OCI-M1 (cell line): ENCODE data around the gene IL36A.

ENCODE experiments used
- DNase-seq: peaks from one replicate; lab custom pipeline; 2025; lab: John Stamatoyannopoulos, UW

IL36A gene, protein sequence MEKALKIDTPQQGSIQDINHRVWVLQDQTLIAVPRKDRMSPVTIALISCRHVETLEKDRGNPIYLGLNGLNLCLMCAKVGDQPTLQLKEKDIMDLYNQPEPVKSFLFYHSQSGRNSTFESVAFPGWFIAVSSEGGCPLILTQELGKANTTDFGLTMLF

GRCh38 chr2:113005030-113005509 lies at the start of gene IL36A:
Gene IL36A, plus strand, starts transcription at chr2:113005459. Its CDS starts 413 bp downstream, at chr2:113005872.
- no peak for DNase-seq

DNA sequence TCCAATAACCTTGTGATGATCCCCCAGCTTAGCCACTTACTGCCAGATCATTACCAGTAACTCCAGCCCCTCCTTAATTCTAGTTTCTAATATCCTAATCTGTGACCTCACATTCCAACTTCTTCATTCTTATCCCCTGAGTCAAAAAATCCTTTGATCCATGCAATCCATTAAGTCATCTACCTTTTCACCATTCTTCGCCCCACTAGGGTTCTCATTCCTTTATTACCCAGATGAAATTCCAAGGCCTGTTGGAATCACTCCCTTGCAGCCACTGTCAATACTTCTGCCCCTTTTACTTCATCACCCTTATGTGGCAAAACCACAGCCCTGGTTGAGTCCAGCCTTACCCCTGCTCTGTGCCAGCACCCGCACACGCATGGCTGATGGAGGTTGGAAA lies 47.7 kb upstream of the IL36A start:
- no peak for DNase-seq

DNA sequence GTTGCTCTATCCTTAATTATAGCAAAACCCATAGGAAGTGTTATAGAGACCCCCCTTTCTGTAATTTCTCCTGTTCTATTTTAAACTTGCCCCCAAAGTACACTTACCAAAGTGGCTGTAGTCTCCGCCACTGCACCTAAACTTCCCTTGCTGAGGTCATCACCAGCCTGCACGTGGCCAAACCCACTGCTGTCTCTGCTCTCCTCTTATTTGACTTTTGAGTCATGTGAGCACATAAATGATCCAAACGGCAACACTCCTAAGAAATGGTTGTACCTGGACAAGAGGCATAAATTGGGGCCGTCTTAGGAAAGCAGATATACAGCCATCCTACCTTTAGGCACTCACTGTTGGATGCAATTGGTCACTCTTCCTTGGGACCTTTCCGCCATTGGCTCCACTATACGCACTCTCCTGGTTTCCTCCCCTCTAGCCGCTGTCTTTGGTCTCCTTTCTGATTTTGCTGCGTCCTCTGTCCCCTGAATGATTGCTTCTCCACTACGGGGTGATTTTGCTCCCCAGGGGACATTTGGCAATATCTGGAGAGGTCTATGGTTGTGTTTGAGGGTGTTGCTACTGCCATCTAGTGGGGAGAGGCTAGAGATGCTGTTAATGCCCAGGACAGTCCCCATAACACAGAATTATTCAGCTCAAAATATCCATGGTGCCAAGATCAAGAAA lies 46.7 kb upstream of the IL36A start:
- DNase-seq, result peak; percentile 64

- DNase-seq, result peak; percentile 19
These were observed 46.0 kb upstream of the IL36A start for GRCh38 chr2:112959109-112959812.

GRCh38 chr2:112960230-112960825 lies 44.9 kb upstream of the IL36A start:
- no peak for DNase-seq

DNA sequence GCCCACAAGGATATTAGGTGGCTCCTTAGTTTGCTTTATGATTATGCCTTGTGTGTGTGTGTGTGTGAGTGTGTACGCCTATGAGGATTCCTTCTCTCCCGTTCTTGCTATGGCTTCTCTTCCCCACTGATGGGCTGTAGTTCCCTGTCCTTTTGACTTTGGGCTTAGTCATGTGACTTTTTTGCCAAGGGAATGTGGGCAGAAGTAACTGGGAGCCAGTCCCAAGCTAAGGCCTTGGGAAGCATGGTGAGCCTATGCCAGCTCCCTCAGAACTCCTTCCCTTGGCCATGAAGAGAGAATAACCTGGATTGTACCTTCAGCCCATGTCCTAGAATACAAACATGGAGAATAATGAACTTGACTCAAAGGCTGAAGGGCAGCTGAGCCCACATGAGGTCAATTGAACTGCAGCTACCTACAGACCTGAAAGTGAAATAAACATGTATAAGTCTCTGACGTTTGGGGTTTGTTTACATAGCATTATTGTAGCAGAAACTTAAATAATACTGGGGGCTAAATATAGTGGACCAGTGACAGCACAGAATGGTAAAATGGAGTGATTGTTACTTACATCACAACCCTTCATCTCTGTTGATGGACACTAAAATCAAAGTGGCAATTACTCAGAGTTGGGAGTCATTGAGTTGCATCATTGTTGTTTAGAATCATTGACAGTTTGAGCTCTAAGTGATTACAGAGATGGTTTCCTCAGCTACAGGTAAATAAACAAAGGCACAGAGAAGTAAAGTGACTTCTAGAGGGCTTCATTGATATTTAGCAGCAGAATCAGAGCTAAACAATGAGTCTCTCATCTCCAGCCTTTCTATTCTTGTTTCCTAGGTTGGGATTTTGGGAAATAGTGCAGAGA lies 42.7 kb upstream of the IL36A start:
- DNase-seq, result no peak

GRCh38 chr2:112967023-112967422 lies 38.2 kb upstream of the IL36A start:
- DNase-seq, result no peak

- no peak for DNase-seq
These were observed 32.7 kb upstream of the IL36A start for GRCh38 chr2:112972423-112973086.

DNA sequence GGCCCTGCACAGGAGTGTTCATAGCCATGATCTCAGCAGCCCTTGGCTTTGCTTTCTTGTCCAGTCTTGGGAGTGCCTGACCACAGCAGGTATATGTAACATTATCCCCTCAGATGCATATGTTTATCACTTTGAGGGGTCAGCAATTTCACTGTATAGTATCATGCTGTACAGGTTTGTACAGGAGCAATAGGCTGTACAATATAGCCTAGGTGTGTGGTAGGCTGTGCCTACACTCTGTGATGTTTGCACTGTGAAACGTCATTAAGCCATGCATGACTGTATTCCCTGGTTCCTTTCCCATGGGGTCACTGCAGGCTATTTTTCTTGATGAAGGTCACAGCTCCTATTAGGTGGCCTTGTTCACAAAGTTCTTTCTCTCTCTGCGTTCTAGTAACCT lies 32.1 kb upstream of the IL36A start:
- DNase-seq, result no peak

DNA sequence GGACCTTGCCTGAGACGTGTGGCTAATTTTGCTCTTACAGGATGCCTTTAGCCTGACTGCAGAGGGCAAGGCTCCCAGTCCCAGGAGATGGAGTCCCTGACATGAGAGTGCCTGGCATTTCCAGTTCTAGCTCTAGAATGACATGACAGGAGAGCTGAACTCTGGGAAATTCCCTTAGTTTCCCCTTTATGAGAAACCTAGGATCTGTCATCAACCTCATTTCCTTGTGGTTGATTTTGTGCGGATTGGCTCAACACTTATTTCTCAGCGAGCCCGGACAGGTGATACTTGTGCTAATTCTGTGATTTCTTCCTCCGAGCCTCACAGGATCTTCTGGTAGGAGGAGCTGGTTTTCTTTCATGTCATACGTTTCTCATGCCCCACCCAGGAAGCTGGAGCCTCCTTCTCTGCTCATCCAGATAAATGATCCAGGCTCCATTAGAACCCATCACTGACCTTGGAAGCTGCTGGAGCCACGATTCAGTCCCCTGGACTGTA lies 27.7 kb upstream of the IL36A start, which contains the start of gene IL36G:
IL36G (plus strand) TSS at position 448 of the 498 bp plus-strand sequence. CDS start 633 bp downstream, outside the sequence.
- no peak for DNase-seq

DNA sequence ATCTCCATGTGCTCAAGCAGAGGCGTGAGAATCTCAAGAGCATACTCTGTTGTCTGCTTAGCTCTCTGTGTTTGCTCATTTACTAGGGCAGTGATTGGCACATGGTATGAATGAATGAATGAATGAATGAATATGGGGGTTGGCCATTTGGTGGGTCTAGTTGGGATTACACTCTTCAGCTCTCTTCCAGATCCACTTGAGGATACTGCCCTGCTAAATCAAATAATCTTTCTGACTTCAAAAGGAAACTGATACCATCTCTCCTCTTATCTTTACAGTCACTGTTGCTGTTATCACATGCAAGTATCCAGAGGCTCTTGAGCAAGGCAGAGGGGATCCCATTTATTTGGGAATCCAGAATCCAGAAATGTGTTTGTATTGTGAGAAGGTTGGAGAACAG lies 25.5 kb upstream of the IL36A start:
- DNase-seq, result no peak

- no peak for DNase-seq
These were observed 24.7 kb upstream of the IL36A start for GRCh38 chr2:112980537-112980936.

- DNase-seq, result no peak
These were observed 20.2 kb upstream of the IL36A start for GRCh38 chr2:112985090-112985489.

DNA sequence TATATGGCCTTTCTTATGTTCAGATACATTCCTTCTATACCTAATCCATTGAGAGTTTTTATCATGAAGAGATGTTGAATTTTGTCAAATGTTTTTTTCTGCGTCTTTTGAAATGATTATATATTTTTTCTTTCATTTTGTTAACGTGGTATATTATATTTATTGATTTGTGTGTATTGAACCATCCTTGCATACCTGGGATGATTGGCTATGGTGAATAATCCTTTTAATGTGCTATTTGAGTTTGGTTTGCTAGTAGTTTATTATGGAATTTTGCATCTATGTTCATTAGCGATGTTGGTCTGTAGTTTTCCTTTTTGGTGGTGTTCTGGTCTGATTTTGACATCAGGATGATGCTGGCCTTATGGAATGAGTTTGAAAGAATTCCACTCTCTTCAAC lies 15.6 kb upstream of the IL36A start:
- DNase-seq, result no peak

DNA sequence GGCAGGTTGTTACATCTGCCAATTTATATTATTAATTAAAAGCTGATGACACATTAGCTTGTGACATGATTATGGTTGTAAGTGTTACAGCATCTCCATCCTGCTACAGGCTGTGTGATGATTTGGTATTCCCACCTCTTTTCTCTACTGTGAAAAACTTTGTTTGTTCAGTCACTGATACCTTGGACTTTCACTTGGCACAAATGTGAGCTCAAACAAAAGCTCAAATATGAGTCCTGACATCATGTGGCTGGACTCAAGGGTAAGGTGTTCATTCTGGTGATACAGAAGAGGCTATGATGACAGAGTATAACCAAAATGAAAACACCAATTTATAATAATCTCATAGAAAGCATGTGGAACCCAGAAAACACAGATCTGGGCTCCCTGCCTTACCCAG lies 11.4 kb upstream of the IL36A start:
- DNase-seq, result no peak

GRCh38 chr2:112994648-112995047 lies 10.6 kb upstream of the IL36A start:
- no peak for DNase-seq

DNA sequence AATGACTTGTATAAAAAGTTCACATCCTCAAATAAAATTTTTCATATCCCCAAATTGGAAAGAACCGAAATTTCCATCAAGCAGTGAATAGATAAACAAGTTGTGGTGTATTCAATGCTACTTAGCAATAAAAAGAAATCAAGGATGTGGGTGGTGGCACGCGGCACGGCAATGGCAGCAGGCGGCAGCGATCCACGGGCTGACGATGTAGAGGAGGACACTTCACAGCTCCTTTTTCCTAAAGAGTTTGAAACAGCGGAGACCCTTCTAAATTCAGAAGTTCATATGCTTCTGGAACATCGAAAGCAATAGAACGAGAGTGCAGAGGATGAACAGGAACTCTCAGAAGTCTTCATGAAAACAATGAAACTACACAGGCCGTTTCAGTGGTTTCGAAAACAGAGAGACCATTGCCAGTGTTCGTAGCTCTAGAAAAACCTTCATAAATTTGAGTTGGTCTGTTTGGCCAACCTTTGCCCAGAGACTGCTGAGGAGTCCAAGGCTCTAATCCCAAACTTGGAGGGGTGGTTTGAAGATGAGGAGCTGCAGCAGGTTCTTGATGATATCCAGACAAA lies 9.8 kb upstream of the IL36A start:
- DNase-seq, result no peak

- DNase-seq, result no peak
These were observed 8.6 kb upstream of the IL36A start for GRCh38 chr2:112996635-112997034.

GRCh38 chr2:112997151-112997550 lies 8.1 kb upstream of the IL36A start:
- no peak for DNase-seq

GRCh38 chr2:113000436-113000835 lies 4.8 kb upstream of the IL36A start:
- peak; percentile 29 for DNase-seq

DNA sequence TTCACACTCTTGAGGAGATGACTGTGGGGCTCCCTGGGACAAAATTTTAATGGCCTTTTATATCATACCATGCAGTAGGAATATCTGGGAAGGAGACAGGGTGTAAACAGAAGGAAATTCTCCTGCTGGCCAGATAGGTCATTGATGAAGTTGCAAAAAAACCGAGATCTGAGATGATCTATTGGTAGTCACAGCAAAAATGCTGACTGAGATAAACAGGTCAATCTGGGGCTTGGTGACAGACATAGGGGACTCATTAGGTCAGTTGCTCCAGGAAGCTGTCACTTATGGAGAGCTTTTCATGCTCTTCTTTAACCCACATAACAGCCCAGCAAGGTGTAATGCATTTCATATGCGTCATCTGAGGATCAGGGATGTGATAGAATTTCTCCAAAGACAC lies 2.6 kb upstream of the IL36A start:
- no peak for DNase-seq
